ENCODE data around the gene SAMHD1. TPM values are rescaled to one million over a fixed set of nuclear protein-coding genes. Genes with fewer than 3 reads are reported as not detected.
"Not testable (repeated sequence)": the region's sequence is repeated elsewhere in the genome, so short reads cannot be mapped to it uniquely, and the experiment has no call there.

The SAMHD1 gene
- 6.9 TPM for polyA plus RNA-seq (2013, experiment 1 of 2)
- 7.6 TPM for polyA plus RNA-seq (2013, experiment 2 of 2)

- Histone ChIP-seq H3K79me1 (ENCODE audit: low read depth, low read length) (no peaks in the 10 kb centered on the region), H3K14ac (ENCODE audit: low read length) (no peak within 1 kb of the TSS), H4K91ac (ENCODE audit: low read depth, low read length, poor library complexity) (no peak within 1 kb of the TSS), H3K27ac (replicated peaks; ENCODE audit: low read length) (no peak within 1 kb of the TSS), H3K4me1 (ENCODE audit: control insufficient read depth in 2 of 2, insufficient read depth in 1 of 2, low read depth in 1 of 2, low read length in 2 of 2) (peaks cover 1 to 4% of the 10 kb centered on the region in 2 donors), H3K27me3 (ENCODE audit: control insufficient read depth in 3 of 3, insufficient read depth in 3 of 3, low read depth in 1 of 3, low read length in 3 of 3) (peaks cover 0 to 18% (median 9%) of the 10 kb centered on the region in 3 experiments), H4K8ac (ENCODE audit: low read depth, low read length) (no peak within 1 kb of the TSS), H3K18ac (ENCODE audit: low read length) (peak within 1 kb of the TSS; percentile 93), H2AFZ (ENCODE audit: low read length) (peak within 1 kb of the TSS; percentile 100), H2AK5ac (ENCODE audit: low read depth, low read length) (no peak within 1 kb of the TSS), H3K4me3 (ENCODE audit: low read length in 2 of 2) (peak within 1 kb of the TSS; percentile 88 to 91), H3K4me2 (ENCODE audit: insufficient read depth, low read length, poor library complexity, severe bottlenecking) (peak within 1 kb of the TSS; percentile 99), H3K23ac (ENCODE audit: low read depth, low read length, poor library complexity) (peak within 1 kb of the TSS; percentile 92), H3K36me3 (replicated peaks in 1 of 2; ENCODE audit: control insufficient read depth in 2 of 2, insufficient read depth in 2 of 2, low read length in 2 of 2) (no peaks in the 10 kb centered on the region), H3K9ac (ENCODE audit: low read depth, low read length, poor library complexity) (peak within 1 kb of the TSS; percentile 85), H2BK120ac (ENCODE audit: low read depth, low read length) (no peak within 1 kb of the TSS), H3K9me3 (replicated peaks in 1 of 2; ENCODE audit: control insufficient read depth in 2 of 2, insufficient read depth in 1 of 2, low read depth in 1 of 2, low read length in 2 of 2) (no peaks in the 10 kb centered on the region), H3K4ac (ENCODE audit: low read length) (no peak within 1 kb of the TSS), H2BK12ac (ENCODE audit: low read length) (no peak within 1 kb of the TSS), H2BK15ac (ENCODE audit: low read length) (peak within 1 kb of the TSS; percentile 46), H2BK5ac (ENCODE audit: low read length) (peak within 1 kb of the TSS; percentile 57)
- no CpG with 5 or more reads among the region's 66 CpGs for WGBS, 2 donors (ENCODE audit: extremely low coverage in 2 of 2, insufficient read length in 2 of 2, insufficient replicate concordance in 1 of 2)
- peak; percentile 93 for DNase-seq (ENCODE audit: low spot score)
Measured at GRCh38 chr20:36951198-36951978, at the start of gene SAMHD1. TSS of gene SAMHD1 (minus strand) at chr20:36951708. CDS start at chr20:36951643, 65 bp downstream.

GRCh38 chr20:37000171-37000570 is 48.7 kb upstream of the SAMHD1 start:
- H3K4me1 ChIP-seq (ENCODE audit: control insufficient read depth in 2 of 2, insufficient read depth in 1 of 2, low read depth in 1 of 2, low read length in 2 of 2); H3K79me1 ChIP-seq (ENCODE audit: low read depth, low read length); DNase-seq (ENCODE audit: low spot score); H2BK12ac ChIP-seq (ENCODE audit: low read length); H2BK120ac ChIP-seq (ENCODE audit: low read depth, low read length); H4K8ac ChIP-seq (ENCODE audit: low read depth, low read length); H3K27ac ChIP-seq (replicated peaks; ENCODE audit: low read length); H2AK5ac ChIP-seq (ENCODE audit: low read depth, low read length); H2BK15ac ChIP-seq (ENCODE audit: low read length); H3K4me3 ChIP-seq (ENCODE audit: low read length in 2 of 2); H3K23ac ChIP-seq (ENCODE audit: low read depth, low read length, poor library complexity); H3K4me2 ChIP-seq (ENCODE audit: insufficient read depth, low read length, poor library complexity, severe bottlenecking); H3K14ac ChIP-seq (ENCODE audit: low read length); H2BK5ac ChIP-seq (ENCODE audit: low read length); H3K9ac ChIP-seq (ENCODE audit: low read depth, low read length, poor library complexity); H2AFZ ChIP-seq (ENCODE audit: low read length); H4K91ac ChIP-seq (ENCODE audit: low read depth, low read length, poor library complexity); H3K4ac ChIP-seq (ENCODE audit: low read length); H3K18ac ChIP-seq (ENCODE audit: low read length); H3K27me3 ChIP-seq (ENCODE audit: control insufficient read depth in 3 of 3, insufficient read depth in 3 of 3, low read depth in 1 of 3, low read length in 3 of 3): not testable (repeated sequence)
- Histone ChIP-seq H3K36me3 (replicated peaks in 1 of 2; ENCODE audit: control insufficient read depth in 2 of 2, insufficient read depth in 2 of 2, low read length in 2 of 2) (peaks cover 11 to 73% of the 10 kb centered on the region in 2 donors), H3K9me3 (replicated peaks in 1 of 2; ENCODE audit: control insufficient read depth in 2 of 2, insufficient read depth in 1 of 2, low read depth in 1 of 2, low read length in 2 of 2) (peaks cover 4 to 30% of the 10 kb centered on the region in 2 donors)
- WGBS, 2 donors (ENCODE audit: extremely low coverage in 2 of 2, insufficient read length in 2 of 2, insufficient replicate concordance in 1 of 2): no CpG with 5 or more reads among the region's 26 CpGs

- peaks cover 6 to 42% of the 10 kb centered on the region in 2 donors for H3K9me3 ChIP-seq (replicated peaks in 1 of 2; ENCODE audit: control insufficient read depth in 2 of 2, insufficient read depth in 1 of 2, low read depth in 1 of 2, low read length in 2 of 2)
- WGBS, 2 donors (ENCODE audit: extremely low coverage in 2 of 2, insufficient read length in 2 of 2, insufficient replicate concordance in 1 of 2): no CpG with 5 or more reads among the region's 7 CpGs
Measured at GRCh38 chr20:36998652-36999051, 47.1 kb upstream of the SAMHD1 start.

GRCh38 chr20:36997121-36997520 is 45.6 kb upstream of the SAMHD1 start:
- Histone ChIP-seq H4K8ac (ENCODE audit: low read depth, low read length) (no peak overlapping the region), H4K91ac (ENCODE audit: low read depth, low read length, poor library complexity) (no peak overlapping the region), H2AFZ (ENCODE audit: low read length) (no peak overlapping the region), H2BK15ac (ENCODE audit: low read length) (no peak overlapping the region), H3K4me3 (ENCODE audit: low read length in 2 of 2) (no peak overlapping the region), H2BK120ac (ENCODE audit: low read depth, low read length) (no peak overlapping the region), H3K23ac (ENCODE audit: low read depth, low read length, poor library complexity) (no peak overlapping the region), H3K36me3 (replicated peaks in 1 of 2; ENCODE audit: control insufficient read depth in 2 of 2, insufficient read depth in 2 of 2, low read length in 2 of 2) (peaks cover 11 to 55% of the 10 kb centered on the region in 2 donors), H2AK5ac (ENCODE audit: low read depth, low read length) (no peak overlapping the region), H3K9me3 (replicated peaks in 1 of 2; ENCODE audit: control insufficient read depth in 2 of 2, insufficient read depth in 1 of 2, low read depth in 1 of 2, low read length in 2 of 2) (peaks cover 6 to 49% of the 10 kb centered on the region in 2 donors), H3K9ac (ENCODE audit: low read depth, low read length, poor library complexity) (no peak overlapping the region), H2BK12ac (ENCODE audit: low read length) (no peak overlapping the region), H3K4me2 (ENCODE audit: insufficient read depth, low read length, poor library complexity, severe bottlenecking) (no peak overlapping the region), H3K14ac (ENCODE audit: low read length) (no peak overlapping the region), H3K4ac (ENCODE audit: low read length) (no peak overlapping the region), H3K27me3 (ENCODE audit: control insufficient read depth in 3 of 3, insufficient read depth in 3 of 3, low read depth in 1 of 3, low read length in 3 of 3) (no peaks in the 10 kb centered on the region), H2BK5ac (ENCODE audit: low read length) (no peak overlapping the region), H3K79me1 (ENCODE audit: low read depth, low read length) (no peaks in the 10 kb centered on the region), H3K27ac (replicated peaks; ENCODE audit: low read length) (no peak overlapping the region), H3K4me1 (ENCODE audit: control insufficient read depth in 2 of 2, insufficient read depth in 1 of 2, low read depth in 1 of 2, low read length in 2 of 2) (no peaks in the 10 kb centered on the region), H3K18ac (ENCODE audit: low read length) (no peak overlapping the region)
- WGBS, 2 donors (ENCODE audit: extremely low coverage in 2 of 2, insufficient read length in 2 of 2, insufficient replicate concordance in 1 of 2): no CpG with 5 or more reads among the region's 1 CpG
- no peak for DNase-seq (ENCODE audit: low spot score)

More at GRCh38 chr20:36998652-36999051, 47.1 kb upstream of the SAMHD1 start:
- no peak overlapping the region for H3K27ac ChIP-seq (replicated peaks; ENCODE audit: low read length)
- no peak overlapping the region for H2AFZ ChIP-seq (ENCODE audit: low read length)
- H3K23ac ChIP-seq (ENCODE audit: low read depth, low read length, poor library complexity): no peak overlapping the region
- H2BK15ac ChIP-seq (ENCODE audit: low read length): no peak overlapping the region
- H2AK5ac ChIP-seq (ENCODE audit: low read depth, low read length): no peak overlapping the region
- no peak overlapping the region for H3K4ac ChIP-seq (ENCODE audit: low read length)
- no peak overlapping the region for H2BK5ac ChIP-seq (ENCODE audit: low read length)
- no peak overlapping the region for H3K9ac ChIP-seq (ENCODE audit: low read depth, low read length, poor library complexity)
- no peak overlapping the region for H3K18ac ChIP-seq (ENCODE audit: low read length)
- no peak overlapping the region for H2BK120ac ChIP-seq (ENCODE audit: low read depth, low read length)
- no peak for DNase-seq (ENCODE audit: low spot score)
- no peaks in the 10 kb centered on the region for H3K4me1 ChIP-seq (ENCODE audit: control insufficient read depth in 2 of 2, insufficient read depth in 1 of 2, low read depth in 1 of 2, low read length in 2 of 2)
- no peaks in the 10 kb centered on the region for H3K79me1 ChIP-seq (ENCODE audit: low read depth, low read length)
- H4K91ac ChIP-seq (ENCODE audit: low read depth, low read length, poor library complexity): no peak overlapping the region
- no peak overlapping the region for H3K14ac ChIP-seq (ENCODE audit: low read length)
- H3K36me3 ChIP-seq (replicated peaks in 1 of 2; ENCODE audit: control insufficient read depth in 2 of 2, insufficient read depth in 2 of 2, low read length in 2 of 2): peaks cover 14 to 69% of the 10 kb centered on the region in 2 donors
- no peak overlapping the region for H3K4me2 ChIP-seq (ENCODE audit: insufficient read depth, low read length, poor library complexity, severe bottlenecking)
- H4K8ac ChIP-seq (ENCODE audit: low read depth, low read length): no peak overlapping the region
- no peak overlapping the region for H3K4me3 ChIP-seq (ENCODE audit: low read length in 2 of 2)
- no peak overlapping the region for H2BK12ac ChIP-seq (ENCODE audit: low read length)
- H3K27me3 ChIP-seq (ENCODE audit: control insufficient read depth in 3 of 3, insufficient read depth in 3 of 3, low read depth in 1 of 3, low read length in 3 of 3): no peaks in the 10 kb centered on the region

All from neuronal stem cell (in vitro differentiated cells).